ENCODE measurements around the gene CLHC1.
"Not testable (repeated sequence)": the region's sequence is repeated elsewhere in the genome, so short reads cannot be mapped to it uniquely, and the experiment has no call there.

Gene CLHC1

GRCh38 chr2:55232084-55232862, at the start of gene CLHC1, which contains the start of gene RPS27A:
Gene CLHC1, minus strand, starts transcription at chr2:55232293. Its CDS starts 9,882 bp downstream, at chr2:55222411.
Gene RPS27A, plus strand, starts transcription at chr2:55232688. Its CDS starts 137 bp downstream, at chr2:55232825.
- FAIRE-seq: peak; percentile 89

GRCh38 chr2:55280851-55281546, 48.9 kb upstream of the CLHC1 start:
- FAIRE-seq: not testable (repeated sequence)

GRCh38 chr2:55279859-55280424, 47.8 kb upstream of the CLHC1 start:
- FAIRE-seq: not testable (repeated sequence)

- FAIRE-seq: not testable (repeated sequence)
Observed at GRCh38 chr2:55279214-55279835, 47.2 kb upstream of the CLHC1 start.

GRCh38 chr2:55277310-55277709, 45.2 kb upstream of the CLHC1 start:
- FAIRE-seq: no peak

- not testable (repeated sequence) for FAIRE-seq
Observed at GRCh38 chr2:55274346-55274745, 42.3 kb upstream of the CLHC1 start.

GRCh38 chr2:55269645-55269990, 37.5 kb upstream of the CLHC1 start:
- FAIRE-seq: no peak

- peak; percentile 82 for FAIRE-seq
Observed at GRCh38 chr2:55268907-55269644, 37.0 kb upstream of the CLHC1 start, which contains the start of gene MTIF2. Gene MTIF2, minus strand, starts transcription at chr2:55269231. Its CDS starts 5,373 bp downstream, at chr2:55263858.

- no peak for FAIRE-seq
Observed at GRCh38 chr2:55268288-55268906, 36.3 kb upstream of the CLHC1 start.

- FAIRE-seq: not testable (repeated sequence)
Observed at GRCh38 chr2:55259586-55259985, 27.5 kb upstream of the CLHC1 start.

- FAIRE-seq: no peak
Observed at GRCh38 chr2:55252832-55253231, 20.7 kb upstream of the CLHC1 start.

GRCh38 chr2:55247025-55247424, 14.9 kb upstream of the CLHC1 start:
- no peak for FAIRE-seq

- FAIRE-seq: no peak
Observed at GRCh38 chr2:55245411-55245810, 13.3 kb upstream of the CLHC1 start.

GRCh38 chr2:55242617-55243016, 10.5 kb upstream of the CLHC1 start:
- no peak for FAIRE-seq

- FAIRE-seq: not testable (repeated sequence)
Observed at GRCh38 chr2:55241582-55241981, 9.5 kb upstream of the CLHC1 start.

- FAIRE-seq: no peak
Observed at GRCh38 chr2:55239656-55240222, 7.6 kb upstream of the CLHC1 start.

- no peak for FAIRE-seq
Observed at GRCh38 chr2:55236992-55237543, 5.0 kb upstream of the CLHC1 start.

- FAIRE-seq: no peak
Observed at GRCh38 chr2:55235724-55236538, 3.8 kb upstream of the CLHC1 start.

- FAIRE-seq: no peak
Observed at GRCh38 chr2:55233658-55233940, 1.5 kb upstream of the CLHC1 start.

GRCh38 chr2:55232863-55233657, 967 bp upstream of the CLHC1 start:
- FAIRE-seq: no peak

All from A204.1 (cell line).